Kidney epithelial cell (primary cell): ENCODE data around the gene RTTN. TPM values are rescaled to one million over a fixed set of nuclear protein-coding genes. Genes with fewer than 3 reads are reported as not detected.

ENCODE experiments used
- DNase-seq: peaks from one replicate; pipeline ENCODE4 v3.0.0-alpha.2; 2010; ENCODE audit warnings: low read depth
- H3K27me3 ChIP-seq: 2 replicates; pipeline ENCODE4 v1.6.0; 2011; ENCODE audit warnings: low read length; ENCODE audit not compliant: control insufficient read depth, insufficient read depth
- H3K36me3 ChIP-seq: 2 replicates; pipeline ENCODE4 v1.5.1; 2011; ENCODE audit warnings: low read length; ENCODE audit not compliant: control insufficient read depth, insufficient read depth
- H3K4me3 ChIP-seq: 2 replicates; pipeline ENCODE4 v1.5.1; 2011; ENCODE audit warnings: low read depth, mild to moderate bottlenecking, control low read depth, low read length
- total RNA-seq: library from RNA; depleted of rRNA; stranded (reverse); fragments of >200 nt; gene quantifications from 2 replicates; pipeline ENCODE4 v1.2.3, GENCODE V29; 2015
- TF ChIP-seq, protein P1 (sequence below): IDR thresholded peaks from 2 replicates; pipeline ENCODE4 v1.5.1; 2011; ENCODE audit warnings: mild to moderate bottlenecking, moderate library complexity, low read length, control low read depth, inconsistent platforms; ENCODE audit not compliant: insufficient read depth, poor library complexity, severe bottlenecking

RTTN gene
- total RNA-seq, 1 donor from 2014 or later: 7.2 TPM

DNA sequence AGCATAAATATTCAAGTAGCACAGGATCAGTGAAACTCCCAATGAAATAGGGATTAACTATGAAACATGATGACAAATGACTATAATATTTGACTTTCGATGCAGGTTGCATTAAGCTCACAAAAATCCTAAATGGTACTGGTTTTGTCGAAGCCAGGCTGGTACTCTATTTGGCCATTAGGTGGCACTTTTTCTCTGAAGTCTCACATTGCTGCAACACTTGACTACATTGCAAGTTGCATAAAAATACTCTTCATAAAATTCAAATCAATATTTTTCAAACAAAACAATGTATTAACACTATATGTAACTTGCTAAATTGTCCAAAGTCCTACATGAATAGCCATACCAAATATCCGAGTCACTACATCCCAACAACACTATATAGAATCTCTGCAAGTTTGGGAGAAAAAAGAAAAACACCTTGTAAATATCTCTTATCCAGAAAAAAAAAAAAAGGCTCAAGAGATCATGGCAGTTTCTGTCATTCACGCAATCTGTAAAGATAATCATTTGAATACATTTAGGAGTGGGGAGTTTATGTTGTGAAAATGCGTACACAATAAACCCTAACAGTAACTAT is 9.5 kb downstream of the RTTN start:
- H3K4me3 ChIP-seq: no peak overlapping the region
- peak; percentile 18 for DNase-seq
- H3K36me3 ChIP-seq: no peaks in the 10 kb centered on the region
- TF ChIP-seq, protein P1, sequence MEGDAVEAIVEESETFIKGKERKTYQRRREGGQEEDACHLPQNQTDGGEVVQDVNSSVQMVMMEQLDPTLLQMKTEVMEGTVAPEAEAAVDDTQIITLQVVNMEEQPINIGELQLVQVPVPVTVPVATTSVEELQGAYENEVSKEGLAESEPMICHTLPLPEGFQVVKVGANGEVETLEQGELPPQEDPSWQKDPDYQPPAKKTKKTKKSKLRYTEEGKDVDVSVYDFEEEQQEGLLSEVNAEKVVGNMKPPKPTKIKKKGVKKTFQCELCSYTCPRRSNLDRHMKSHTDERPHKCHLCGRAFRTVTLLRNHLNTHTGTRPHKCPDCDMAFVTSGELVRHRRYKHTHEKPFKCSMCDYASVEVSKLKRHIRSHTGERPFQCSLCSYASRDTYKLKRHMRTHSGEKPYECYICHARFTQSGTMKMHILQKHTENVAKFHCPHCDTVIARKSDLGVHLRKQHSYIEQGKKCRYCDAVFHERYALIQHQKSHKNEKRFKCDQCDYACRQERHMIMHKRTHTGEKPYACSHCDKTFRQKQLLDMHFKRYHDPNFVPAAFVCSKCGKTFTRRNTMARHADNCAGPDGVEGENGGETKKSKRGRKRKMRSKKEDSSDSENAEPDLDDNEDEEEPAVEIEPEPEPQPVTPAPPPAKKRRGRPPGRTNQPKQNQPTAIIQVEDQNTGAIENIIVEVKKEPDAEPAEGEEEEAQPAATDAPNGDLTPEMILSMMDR: peak; percentile 74
- H3K27me3 ChIP-seq: no peaks in the 10 kb centered on the region

DNA sequence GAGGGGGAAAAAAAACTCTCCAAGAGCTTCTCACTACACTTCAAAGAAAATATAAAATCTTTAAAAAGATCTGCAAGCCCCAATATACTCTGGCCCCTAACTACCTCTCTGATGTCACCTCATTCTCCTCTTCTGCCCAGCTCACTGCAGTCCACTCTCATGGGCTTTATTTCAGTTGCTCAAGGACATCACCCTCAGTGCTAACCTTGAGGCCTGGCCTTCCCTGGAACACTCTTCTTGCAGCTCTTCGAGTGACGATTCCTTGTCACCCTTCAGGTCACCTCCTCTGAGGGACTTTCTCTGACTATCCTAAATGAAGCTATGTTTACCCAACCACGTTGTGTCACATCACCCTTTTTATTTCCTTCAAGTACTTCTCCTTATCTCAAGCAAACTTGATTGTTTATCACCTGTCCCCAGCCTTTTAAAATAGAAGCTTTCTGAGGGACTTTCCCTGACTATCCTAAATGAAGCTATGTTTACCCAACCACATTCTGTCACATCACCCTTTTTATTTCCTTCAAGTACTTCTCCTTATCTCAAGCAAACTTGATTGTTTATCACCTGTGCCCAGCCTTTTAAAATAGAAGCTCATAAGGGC is 10.4 kb downstream of the RTTN start:
- no peaks in the 10 kb centered on the region for H3K36me3 ChIP-seq
- H3K4me3 ChIP-seq: no peak overlapping the region
- TF ChIP-seq, protein P1: no peak
- no peaks in the 10 kb centered on the region for H3K27me3 ChIP-seq
- DNase-seq: no peak

DNA sequence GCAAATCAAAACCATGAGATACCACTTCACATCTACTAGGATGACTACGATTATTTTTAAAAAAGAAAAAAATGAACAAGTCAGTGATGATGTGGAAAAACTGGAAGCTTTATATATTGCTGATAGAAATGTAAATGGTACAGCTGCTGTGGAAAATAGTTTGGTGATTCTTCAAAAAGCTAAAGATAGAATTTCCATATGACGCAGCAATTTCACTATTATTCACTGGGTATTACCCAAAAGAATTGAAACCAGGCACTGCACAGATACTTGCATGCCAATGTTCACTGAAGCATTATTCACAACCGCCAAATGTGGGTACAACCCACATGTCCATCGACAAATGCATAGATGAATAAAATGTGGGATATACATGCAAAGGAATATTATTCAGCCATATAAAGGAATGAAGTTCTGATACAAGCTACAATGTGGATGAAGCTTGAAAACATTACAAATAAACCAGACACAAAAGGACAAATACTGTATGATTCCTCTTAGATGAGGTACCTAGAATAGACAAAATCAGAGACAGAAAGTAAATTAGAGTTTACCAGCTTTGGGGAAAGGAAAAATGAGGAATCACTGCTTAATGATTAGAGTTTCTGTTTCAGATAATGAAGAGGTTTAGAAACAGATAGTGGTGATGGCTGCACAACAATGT is 11.1 kb downstream of the RTTN start:
- DNase-seq: no peak
- no peak overlapping the region for H3K4me3 ChIP-seq
- TF ChIP-seq, protein P1: no peak
- H3K27me3 ChIP-seq: no peaks in the 10 kb centered on the region
- H3K36me3 ChIP-seq: no peaks in the 10 kb centered on the region

DNA sequence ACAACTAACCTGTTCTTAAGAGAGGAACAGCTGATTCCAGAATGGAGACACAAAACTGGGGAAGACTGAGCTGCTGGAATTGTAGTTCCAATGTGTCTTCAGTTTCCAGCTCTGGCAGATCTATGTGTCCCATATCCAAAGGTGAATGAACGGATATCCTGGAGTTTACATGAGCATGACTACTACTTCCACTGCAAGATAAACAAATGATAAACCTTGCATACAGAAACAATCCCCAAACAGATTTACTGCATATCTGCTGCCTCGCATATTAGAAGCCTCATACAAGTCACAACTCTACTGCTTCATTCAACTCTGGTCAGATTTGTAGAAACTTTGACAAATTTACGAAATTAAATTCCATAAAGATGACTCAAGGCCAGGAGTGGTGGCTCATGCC is 15.0 kb downstream of the RTTN start:
- DNase-seq: no peak
- Histone ChIP-seq H3K36me3 (no peaks in the 10 kb centered on the region), H3K27me3 (no peaks in the 10 kb centered on the region), H3K4me3 (no peak overlapping the region)
- TF ChIP-seq, protein P1: no peak

DNA sequence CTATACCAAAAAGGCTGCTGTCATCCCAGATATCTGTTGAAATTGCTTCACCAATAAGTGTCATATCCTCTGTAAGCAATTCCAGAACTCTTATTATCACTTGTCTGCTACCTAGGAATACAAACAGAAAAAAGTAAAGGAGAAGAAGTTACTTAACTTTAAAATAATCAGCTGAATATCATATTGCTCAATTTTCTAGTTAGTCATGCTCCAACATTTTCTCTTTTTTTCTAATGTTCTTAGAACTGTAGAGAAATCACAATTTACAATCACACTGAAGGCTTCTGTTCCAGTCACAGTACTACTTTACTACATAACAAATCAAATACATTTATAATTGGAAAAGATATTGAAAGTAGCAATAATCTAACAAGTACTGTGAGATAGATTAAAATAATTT is 17.4 kb downstream of the RTTN start:
- TF ChIP-seq, protein P1: no peak
- Histone ChIP-seq H3K36me3 (no peaks in the 10 kb centered on the region), H3K27me3 (no peaks in the 10 kb centered on the region), H3K4me3 (no peak overlapping the region)
- no peak for DNase-seq
